GM19025 (cell line): ENCODE results near the gene CDK5.

Experiments
- ATAC-seq: cut with Tn5 transposase; IDR thresholded peaks from one replicate; pipeline ENCODE4 v1.9.1; 2021; ENCODE audit warnings: mild to moderate bottlenecking, low read depth, moderate library complexity; ENCODE audit not compliant: unreplicated experiment

Gene CDK5

GRCh38 chr7:151006590-151007300, 51.0 kb downstream of the CDK5 start:
- no peak for ATAC-seq

GRCh38 chr7:151005566-151005965, 52.1 kb downstream of the CDK5 start:
- no peak for ATAC-seq
